Glutamatergic neuron (in vitro differentiated cells): Measurements from ENCODE around the gene SNX21. TPM values are rescaled to one million over a fixed set of nuclear protein-coding genes. Genes with fewer than 3 reads are reported as not detected.

Experiments used
- DNase-seq: peaks from one replicate; pipeline ENCODE4 v3.0.0; 2022
- H3K27ac Mint-ChIP-seq: one replicate; pipeline ENCODE4 v1.8.0; 2020; ENCODE audit warnings: mild to moderate bottlenecking, mixed read lengths, inconsistent platforms; ENCODE audit not compliant: unreplicated experiment
- H3K27me3 Mint-ChIP-seq: one replicate; pipeline ENCODE4 v1.8.0; 2020; ENCODE audit warnings: mild to moderate bottlenecking, moderate library complexity, mixed read lengths, inconsistent platforms; ENCODE audit not compliant: unreplicated experiment
- H3K36me3 Mint-ChIP-seq: one replicate; pipeline ENCODE4 v1.8.0; 2020; ENCODE audit warnings: mild to moderate bottlenecking, mixed read lengths, inconsistent platforms; ENCODE audit not compliant: unreplicated experiment
- H3K4me1 Mint-ChIP-seq: one replicate; pipeline ENCODE4 v1.8.0; 2020; ENCODE audit warnings: mild to moderate bottlenecking, low read depth, mixed read lengths, inconsistent platforms; ENCODE audit not compliant: unreplicated experiment
- H3K4me3 Mint-ChIP-seq: one replicate; pipeline ENCODE4 v1.8.0; 2020; ENCODE audit warnings: mild to moderate bottlenecking, mixed read lengths, inconsistent platforms; ENCODE audit not compliant: unreplicated experiment
- H3K9me3 Mint-ChIP-seq: one replicate; pipeline ENCODE4 v1.8.0; 2020; ENCODE audit warnings: mild to moderate bottlenecking, moderate library complexity, mixed read lengths, inconsistent platforms; ENCODE audit not compliant: unreplicated experiment
- CTCF ChIP-seq: fragments of 200-600 bp; sonication (generic); IDR thresholded peaks from one replicate; pipeline ENCODE4 v1.5.0; 2021; ENCODE audit not compliant: partially characterized antibody, unreplicated experiment
- total RNA-seq: library from RNA; stranded (reverse); fragmentation: NEBNext Ultra II Directional; extraction: Animal tissue kit (Norgen Biotek cat#: 25700); gene quantifications from one replicate; pipeline ENCODE4 v1.2.1, GENCODE V29; 2021; ENCODE audit not compliant: unreplicated experiment

The SNX21 gene
- total RNA-seq, 1 donor from 2014 or later = 10.2 TPM

- Mint-ChIP-seq H3K4me3 (no peak overlapping the region), H3K27me3 (peaks cover 2% of the 10 kb centered on the region), H3K27ac (no peak overlapping the region), H3K4me1 (no peaks in the 10 kb centered on the region), H3K9me3 (no peaks in the 10 kb centered on the region), H3K36me3 (no peaks in the 10 kb centered on the region)
- DNase-seq = no peak
- no peak for TF ChIP-seq CTCF
Measured at GRCh38 chr20:45845452-45845851, 11.9 kb downstream of the SNX21 start.

- no peak overlapping the region for H3K27ac Mint-ChIP-seq
- TF ChIP-seq CTCF = no peak
Measured at GRCh38 chr20:45848421-45848820, 14.8 kb downstream of the SNX21 start.

GRCh38 chr20:45848969-45849582, 15.5 kb downstream of the SNX21 start:
- DNase-seq = no peak
- H3K4me1 Mint-ChIP-seq = no peaks in the 10 kb centered on the region
- no peak overlapping the region for H3K4me3 Mint-ChIP-seq
- H3K27me3 Mint-ChIP-seq = peaks cover 4% of the 10 kb centered on the region
- H3K36me3 Mint-ChIP-seq = no peaks in the 10 kb centered on the region
- H3K27ac Mint-ChIP-seq = no peak overlapping the region
- no peaks in the 10 kb centered on the region for H3K9me3 Mint-ChIP-seq
- no peak for TF ChIP-seq CTCF

More at GRCh38 chr20:45848421-45848820, 14.8 kb downstream of the SNX21 start:
- H3K4me3 Mint-ChIP-seq = no peak overlapping the region
- H3K27me3 Mint-ChIP-seq = peaks cover 4% of the 10 kb centered on the region
- H3K9me3 Mint-ChIP-seq = no peaks in the 10 kb centered on the region
- H3K4me1 Mint-ChIP-seq = no peaks in the 10 kb centered on the region
- no peak for DNase-seq
- H3K36me3 Mint-ChIP-seq = no peaks in the 10 kb centered on the region

- no peaks in the 10 kb centered on the region for H3K9me3 Mint-ChIP-seq
- no peak overlapping the region for H3K27ac Mint-ChIP-seq
- H3K4me1 Mint-ChIP-seq = peaks cover 2% of the 10 kb centered on the region
- H3K27me3 Mint-ChIP-seq = peaks cover 2% of the 10 kb centered on the region
- no peak overlapping the region for H3K4me3 Mint-ChIP-seq
- no peaks in the 10 kb centered on the region for H3K36me3 Mint-ChIP-seq
- DNase-seq = no peak
- TF ChIP-seq CTCF = no peak
Measured at GRCh38 chr20:45850238-45850637, 16.6 kb downstream of the SNX21 start.

GRCh38 chr20:45850926-45851325, 17.3 kb downstream of the SNX21 start:
- Mint-ChIP-seq H3K36me3 (no peaks in the 10 kb centered on the region), H3K9me3 (no peaks in the 10 kb centered on the region), H3K27me3 (peaks cover 2% of the 10 kb centered on the region), H3K27ac (no peak overlapping the region), H3K4me3 (no peak overlapping the region), H3K4me1 (peaks cover 2% of the 10 kb centered on the region)
- no peak for DNase-seq
- TF ChIP-seq CTCF = no peak
